Measurements from ENCODE around the gene APOM. TPM values are rescaled to one million over a fixed set of nuclear protein-coding genes. Genes with fewer than 3 reads are reported as not detected.

The APOM gene
- total and polyA plus RNA-seq, 3 donors from 2014 or later, result 7.5 to 27.9 (median 9.8) TPM

GRCh38 chr6:31633447-31633846 lies 22.2 kb upstream of the APOM start:
- H3K27ac ChIP-seq, result no peak overlapping the region
- TF ChIP-seq POLR2A (IDR thresholded peaks at IDR 0.05), result no peak
- no peak for TF ChIP-seq CTCF (IDR thresholded peaks at IDR 0.05)
- DNase-seq, result no peak
- intact Hi-C loops (cut with DNase I; ENCODE audit: low total_unique reads), result no loop called here
- H3K9me3 ChIP-seq, result no peaks in the 10 kb centered on the region
- peaks cover 4% of the 10 kb centered on the region for H3K4me1 ChIP-seq
- no peaks in the 10 kb centered on the region for H3K27me3 ChIP-seq
- H3K4me3 ChIP-seq, result no peak overlapping the region
- peaks cover 3% of the 10 kb centered on the region for H3K36me3 ChIP-seq (ENCODE audit: low read depth, missing control alignments)
- WGBS, 2 donors, result 84 to 85% methylated on average over 7 of the region's 7 CpGs

- no peak for DNase-seq
- no peak overlapping the region for H3K4me3 ChIP-seq
- no peak overlapping the region for H3K27ac ChIP-seq
- no peaks in the 10 kb centered on the region for H3K9me3 ChIP-seq
- H3K4me1 ChIP-seq, result peaks cover 4% of the 10 kb centered on the region
- intact Hi-C loops (cut with DNase I; ENCODE audit: low total_unique reads), result no loop called here
- 77 to 85% methylated on average over 3 of the region's 3 CpGs for WGBS, 2 donors
- peaks cover 3% of the 10 kb centered on the region for H3K36me3 ChIP-seq (ENCODE audit: low read depth, missing control alignments)
- TF ChIP-seq POLR2A (IDR thresholded peaks at IDR 0.05) (no peak), CTCF (IDR thresholded peaks at IDR 0.05) (no peak)
- H3K27me3 ChIP-seq, result no peaks in the 10 kb centered on the region
These were observed 21.6 kb upstream of the APOM start for GRCh38 chr6:31634131-31634530.

GRCh38 chr6:31634969-31635575 lies 20.6 kb upstream of the APOM start:
- H3K9me3 ChIP-seq, result no peaks in the 10 kb centered on the region
- intact Hi-C loops (cut with DNase I; ENCODE audit: low total_unique reads), result no loop called here
- H3K27ac ChIP-seq, result no peak overlapping the region
- H3K4me3 ChIP-seq, result no peak overlapping the region
- peaks cover 4% of the 10 kb centered on the region for H3K4me1 ChIP-seq
- H3K36me3 ChIP-seq (ENCODE audit: low read depth, missing control alignments), result no peaks in the 10 kb centered on the region
- no peak for DNase-seq
- H3K27me3 ChIP-seq, result no peaks in the 10 kb centered on the region
- WGBS, 2 donors, result 71 to 76% methylated on average over 11 of the region's 11 CpGs
- TF ChIP-seq POLR2A (IDR thresholded peaks at IDR 0.05), result no peak

- TF ChIP-seq POLR2A (IDR thresholded peaks at IDR 0.05) (no peak), CTCF (IDR thresholded peaks at IDR 0.05) (no peak)
- H3K27ac ChIP-seq, result no peak overlapping the region
- intact Hi-C loops (cut with DNase I; ENCODE audit: low total_unique reads), result no loop called here
- 78 to 82% methylated on average over 26 to 27 of the region's 27 CpGs for WGBS, 2 donors
- H3K9me3 ChIP-seq, result no peaks in the 10 kb centered on the region
- no peak overlapping the region for H3K4me3 ChIP-seq
- no peaks in the 10 kb centered on the region for H3K27me3 ChIP-seq
- H3K4me1 ChIP-seq, result peaks cover 4% of the 10 kb centered on the region
- H3K36me3 ChIP-seq (ENCODE audit: low read depth, missing control alignments), result no peaks in the 10 kb centered on the region
- no peak for DNase-seq
These were observed 18.7 kb upstream of the APOM start for GRCh38 chr6:31636698-31637596.

GRCh38 chr6:31639043-31639442 lies 16.7 kb upstream of the APOM start:
- no peak for DNase-seq
- no peaks in the 10 kb centered on the region for H3K9me3 ChIP-seq
- 86 to 87% methylated on average over 9 of the region's 9 CpGs for WGBS, 2 donors

More at GRCh38 chr6:31639043-31639442, 16.7 kb upstream of the APOM start:
- TF ChIP-seq CTCF (IDR thresholded peaks at IDR 0.05) (no peak), POLR2A (IDR thresholded peaks at IDR 0.05) (no peak)
- Histone ChIP-seq H3K4me3 (no peak overlapping the region), H3K4me1 (no peaks in the 10 kb centered on the region), H3K36me3 (ENCODE audit: low read depth, missing control alignments) (no peaks in the 10 kb centered on the region), H3K27ac (no peak overlapping the region), H3K27me3 (no peaks in the 10 kb centered on the region)
- intact Hi-C loops (cut with DNase I; ENCODE audit: low total_unique reads), result no loop called here

Data from testis (tissue), 3 donors.